HG03039 (cell line): ENCODE results near the gene DNAH10.

ENCODE experiments used
- ATAC-seq: cut with Tn5 transposase; IDR thresholded peaks from one replicate; pipeline ENCODE4 v1.9.1; 2021; ENCODE audit warnings: mild to moderate bottlenecking, moderate library complexity; ENCODE audit not compliant: unreplicated experiment

The DNAH10 gene

DNA sequence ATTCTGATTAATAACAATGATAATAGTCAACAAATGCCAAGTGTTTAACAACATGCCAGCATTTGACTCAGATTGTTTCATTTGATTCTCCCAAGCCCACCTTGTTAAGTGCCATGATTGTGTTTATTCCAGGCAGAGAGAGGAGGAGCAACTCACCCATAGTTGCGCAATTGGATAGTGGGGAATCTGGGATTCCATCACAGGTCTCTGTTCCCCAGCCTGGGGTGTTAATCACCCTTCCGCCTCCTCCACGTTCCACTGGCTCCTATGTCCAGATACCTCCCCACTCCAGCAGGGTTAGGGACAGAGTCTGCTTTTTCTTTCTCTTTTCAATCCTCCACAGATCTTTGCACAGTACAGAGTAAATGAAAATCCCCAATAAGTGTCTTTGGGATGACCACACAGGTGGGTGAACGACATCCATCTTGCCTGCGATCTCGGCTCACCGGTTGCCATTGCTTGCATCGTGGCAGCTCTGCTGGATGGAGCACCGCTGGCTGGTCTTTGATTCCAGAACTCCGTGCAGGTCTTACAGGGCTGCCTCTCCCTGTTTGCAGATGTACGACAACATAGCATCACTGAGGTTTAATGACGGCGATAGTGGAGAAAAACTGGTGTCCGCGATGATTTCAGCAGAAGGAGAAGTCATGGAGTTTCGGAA is 78.8 kb downstream of the DNAH10 start:
- ATAC-seq, result no peak

DNA sequence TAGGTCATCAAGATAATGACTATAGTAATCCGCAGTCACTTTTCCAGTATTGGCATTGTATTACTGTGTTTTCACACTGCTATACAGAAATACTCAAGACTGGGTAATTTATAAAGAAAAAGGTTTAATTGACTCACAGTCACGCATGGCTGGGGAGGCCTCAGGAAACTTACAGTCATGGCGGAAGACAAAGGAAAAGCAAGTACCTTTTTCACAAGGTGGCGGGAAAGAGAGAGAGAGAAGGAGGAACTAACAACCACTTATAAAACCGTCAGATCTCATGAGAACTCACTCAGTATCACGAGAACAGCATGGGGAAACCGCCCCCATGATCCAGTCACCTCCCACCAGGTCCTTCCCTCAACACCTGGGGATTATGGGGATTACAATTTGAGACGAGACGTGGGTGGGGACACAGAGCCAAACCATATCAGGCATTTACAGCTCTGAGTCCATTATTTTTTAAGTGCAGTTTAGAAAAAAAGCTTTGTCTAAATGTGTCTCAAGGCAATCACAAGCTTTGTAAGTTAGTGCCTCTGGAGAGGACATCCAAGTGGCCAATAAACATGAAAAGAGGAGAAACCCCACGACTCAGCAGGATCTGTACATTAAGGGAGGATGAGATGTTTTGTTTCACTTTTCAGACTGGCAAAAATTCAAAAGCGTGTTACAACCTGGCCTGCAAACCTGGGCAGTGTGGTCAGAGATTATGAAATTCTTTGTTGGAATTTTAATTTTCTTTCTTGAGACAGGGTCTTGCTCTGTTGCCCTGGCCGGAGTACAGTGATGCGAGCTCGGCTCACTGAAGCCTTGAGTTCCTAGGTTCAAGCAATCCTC is 82.0 kb downstream of the DNAH10 start:
- no peak for ATAC-seq

- no peak for ATAC-seq
Observed at GRCh38 chr12:123845881-123846280, 83.8 kb downstream of the DNAH10 start.

GRCh38 chr12:123846340-123846739 is 84.2 kb downstream of the DNAH10 start:
- no peak for ATAC-seq

GRCh38 chr12:123847019-123847418 is 84.9 kb downstream of the DNAH10 start:
- no peak for ATAC-seq

- ATAC-seq, result no peak
Observed at GRCh38 chr12:123847876-123848275, 85.8 kb downstream of the DNAH10 start.

GRCh38 chr12:123849517-123849916 is 87.4 kb downstream of the DNAH10 start:
- ATAC-seq, result no peak

DNA sequence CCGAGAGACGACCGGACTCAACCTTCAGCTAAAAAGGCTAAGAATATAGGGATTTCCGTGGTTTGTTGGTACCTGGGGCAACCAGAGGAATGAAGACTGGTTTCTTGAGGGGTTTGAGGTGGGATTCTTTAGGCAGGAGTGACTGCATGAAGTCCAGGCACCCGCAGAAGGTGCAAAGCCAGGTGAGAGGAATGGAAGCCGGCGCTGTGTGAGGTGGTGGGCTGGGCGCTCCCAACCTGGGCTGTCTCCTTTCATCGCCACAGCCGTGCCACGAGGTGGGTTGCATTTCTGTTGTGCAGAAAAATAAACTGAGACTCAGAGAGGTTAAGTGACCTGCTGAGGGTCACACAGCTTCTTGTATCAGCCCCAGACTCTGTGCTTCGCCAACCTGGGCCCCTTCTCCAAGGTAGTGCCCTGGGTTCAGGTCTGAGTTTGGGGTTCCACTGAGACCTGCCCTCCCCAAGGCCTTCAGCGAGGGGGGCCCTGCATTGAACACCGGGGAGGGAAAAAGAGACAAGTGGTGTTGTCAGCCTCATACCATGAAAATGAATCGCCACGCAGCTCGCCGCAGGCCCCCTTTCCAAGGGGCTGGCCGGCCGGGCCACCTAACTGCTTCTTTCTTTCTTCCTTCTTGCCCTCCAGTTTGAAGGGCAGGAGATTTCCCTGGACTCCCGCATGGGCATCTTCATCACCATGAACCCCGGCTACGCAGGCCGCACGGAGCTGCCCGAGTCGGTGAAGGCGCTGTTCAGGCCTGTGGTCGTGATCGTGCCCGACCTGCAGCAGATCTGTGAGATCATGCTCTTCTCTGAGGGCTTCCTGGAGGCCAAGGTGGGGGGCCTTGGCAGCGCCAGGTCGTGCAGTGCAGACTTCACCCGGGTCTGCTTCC is 88.4 kb downstream of the DNAH10 start:
- ATAC-seq, result no peak

DNA sequence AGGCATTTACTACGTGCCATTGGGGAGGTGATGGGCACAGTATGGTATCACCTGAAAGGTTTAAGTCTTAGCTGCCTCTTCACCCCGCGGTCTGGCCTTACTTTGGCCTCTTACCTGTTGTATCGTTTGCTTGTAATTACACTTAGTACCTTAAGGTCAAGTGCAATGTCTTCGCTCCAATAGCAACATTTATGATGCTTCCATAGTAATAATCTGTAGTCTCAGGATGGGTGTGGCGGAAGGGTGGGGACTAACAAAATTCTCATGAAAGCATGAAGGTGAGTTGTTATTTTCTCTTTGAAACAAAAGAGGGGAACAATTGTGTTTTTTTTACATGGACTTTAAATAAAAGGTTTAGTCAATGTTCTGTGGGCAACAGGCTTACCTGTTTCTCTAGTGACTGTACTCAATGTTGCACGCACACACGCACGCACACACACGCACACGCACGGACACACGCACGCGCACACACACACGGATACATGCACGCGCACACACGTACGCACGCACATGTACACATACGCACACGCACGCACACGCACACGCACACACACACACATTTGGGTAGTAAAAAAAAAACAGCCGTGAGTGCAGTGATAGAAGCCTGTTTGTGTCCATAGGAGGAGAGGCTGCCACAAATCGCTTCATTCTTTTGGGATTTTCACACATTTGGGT is 91.4 kb downstream of the DNAH10 start:
- ATAC-seq, result no peak

DNA sequence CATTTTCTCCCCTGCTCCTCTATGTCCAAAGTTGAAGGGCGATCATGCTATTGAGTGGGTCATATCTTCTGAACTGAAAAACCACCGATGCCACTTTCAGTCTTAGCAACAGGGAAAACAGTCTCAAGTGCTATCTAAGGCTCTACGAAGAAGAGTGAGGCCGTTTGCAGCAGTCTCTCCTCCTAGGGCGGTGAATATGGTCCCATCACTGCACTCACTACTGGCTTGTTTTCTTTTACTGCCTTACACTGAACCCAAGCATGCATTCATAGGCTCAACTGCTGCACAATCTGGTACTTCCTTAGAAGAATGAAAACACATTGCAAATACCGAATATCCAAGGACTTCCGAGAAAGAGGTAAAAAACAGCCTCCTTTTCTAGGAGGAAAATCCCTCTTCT is 92.1 kb downstream of the DNAH10 start:
- no peak for ATAC-seq

DNA sequence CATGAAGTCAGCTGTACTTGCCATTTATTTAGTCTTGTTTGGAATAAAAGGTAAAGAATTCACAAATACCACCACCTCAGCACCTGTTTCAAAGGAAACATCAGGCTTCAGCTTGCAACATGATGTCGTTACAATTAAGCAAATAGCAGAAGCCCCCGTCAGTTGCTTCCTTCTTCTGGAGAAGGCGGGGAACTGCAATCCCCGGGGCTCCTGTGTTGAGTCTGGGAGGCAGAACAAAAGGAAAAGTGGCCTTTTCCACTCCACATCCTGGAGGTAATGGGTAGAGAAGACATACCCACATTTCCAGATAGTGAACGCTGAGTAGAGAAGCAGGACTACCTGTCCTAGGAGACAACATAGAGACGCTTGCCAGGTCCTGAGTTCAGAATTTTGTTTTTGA is 92.8 kb downstream of the DNAH10 start:
- ATAC-seq, result no peak

- ATAC-seq, result no peak
Observed at GRCh38 chr12:123856681-123857080, 94.6 kb downstream of the DNAH10 start.

GRCh38 chr12:123858176-123858575 is 96.1 kb downstream of the DNAH10 start:
- no peak for ATAC-seq

GRCh38 chr12:123859035-123859434 is 96.9 kb downstream of the DNAH10 start:
- no peak for ATAC-seq

- ATAC-seq, result no peak
Observed at GRCh38 chr12:123860377-123860776, 98.3 kb downstream of the DNAH10 start.

GRCh38 chr12:123861392-123861791 is 99.3 kb downstream of the DNAH10 start:
- no peak for ATAC-seq

DNA sequence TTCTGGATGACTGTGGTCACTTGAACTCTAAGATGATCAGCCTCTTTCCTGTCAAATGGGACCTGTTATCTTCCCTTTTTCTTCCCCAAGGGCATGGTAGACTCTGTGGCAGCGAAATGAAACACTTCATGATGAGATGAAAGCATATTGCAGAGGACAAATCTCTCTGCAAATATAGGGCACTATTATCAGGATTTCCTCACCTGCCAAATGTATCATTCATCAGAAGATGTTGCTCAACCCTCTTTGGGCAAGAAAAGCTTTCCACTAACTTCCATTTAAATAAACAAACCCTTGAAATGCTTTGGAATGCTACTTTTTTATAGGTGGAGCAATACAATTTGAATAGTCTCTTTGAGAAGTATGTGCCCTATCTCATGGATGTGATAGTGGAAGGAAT is 105.0 kb downstream of the DNAH10 start:
- ATAC-seq, result no peak

DNA sequence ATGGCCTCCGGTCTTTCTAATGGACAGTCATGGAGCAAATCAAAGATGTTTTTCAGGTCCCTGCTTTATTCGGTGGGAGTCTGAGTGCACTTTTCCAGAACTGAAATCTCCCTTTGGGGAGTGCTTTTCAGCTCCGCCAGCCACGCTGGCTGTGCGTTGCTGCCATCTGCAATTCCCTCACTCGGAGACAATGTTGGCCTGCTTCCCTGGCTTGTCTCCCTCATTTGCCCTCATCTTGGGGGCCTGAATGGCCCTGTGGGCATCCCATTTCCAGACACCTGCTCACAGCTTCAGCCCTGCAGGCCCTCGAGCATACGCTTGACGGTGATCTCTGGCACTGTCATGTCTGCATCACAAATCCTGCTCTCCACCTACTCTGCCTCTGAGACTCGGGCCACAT is 106.7 kb downstream of the DNAH10 start:
- no peak for ATAC-seq

DNA sequence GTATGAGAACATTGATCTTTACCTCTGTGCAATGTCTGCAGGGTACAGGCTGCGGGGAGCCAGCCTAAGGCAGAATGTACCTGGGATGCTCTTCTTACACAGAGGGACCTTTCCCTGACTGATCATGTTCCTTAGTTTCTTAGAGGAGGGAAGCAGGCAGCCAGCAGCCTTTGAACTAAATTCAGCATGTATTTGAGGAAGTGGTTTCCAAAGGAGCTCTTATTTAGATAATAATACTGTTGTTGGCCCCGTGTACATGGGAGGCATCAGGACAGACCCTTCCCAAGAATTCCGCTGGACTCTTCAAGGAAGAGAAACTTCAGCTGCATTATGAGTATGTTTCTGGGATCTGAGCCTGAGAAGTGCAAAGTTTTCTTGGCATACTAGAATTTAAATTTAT is 111.7 kb downstream of the DNAH10 start:
- no peak for ATAC-seq

GRCh38 chr12:123877968-123878367 is 115.9 kb downstream of the DNAH10 start:
- no peak for ATAC-seq

DNA sequence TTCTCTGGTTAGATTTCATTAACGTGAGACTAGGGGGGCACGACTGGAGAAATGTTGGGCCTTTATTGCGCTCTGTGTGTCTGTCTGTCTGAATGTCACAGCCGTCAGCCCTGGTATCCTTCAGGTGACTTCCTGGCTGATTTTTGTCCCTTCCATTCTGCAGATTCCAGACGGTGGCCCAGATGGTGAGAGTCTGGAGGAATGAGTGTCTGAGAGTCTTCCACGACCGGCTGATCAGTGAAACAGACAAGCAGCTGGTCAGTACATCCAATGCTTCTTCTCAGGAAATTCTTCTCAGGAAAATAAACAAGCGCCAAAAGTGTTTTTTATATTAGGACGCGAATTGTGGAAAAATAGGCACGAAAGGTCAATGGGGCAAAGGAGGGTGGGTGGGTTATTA is 117.0 kb downstream of the DNAH10 start:
- no peak for ATAC-seq
